Breast epithelium (tissue), 3 donors: Measurements from ENCODE around the gene MAGEB6B.

ENCODE experiments used
- CTCF ChIP-seq, 3 donors: fragments of 450-650 bp; IDR thresholded peaks; one replicate each; pipeline ENCODE4 v1.5.1; 2016 to 2017; ENCODE audit warnings: antibody characterized with exemption in 3 of 3, mild to moderate bottlenecking in 3 of 3, moderate library complexity in 3 of 3
- POLR2A ChIP-seq: fragments of 450-650 bp; IDR thresholded peaks from one replicate; pipeline ENCODE4 v1.6.1; 2016; ENCODE audit warnings: antibody characterized with exemption, mild to moderate bottlenecking, moderate library complexity

GRCh38 chrX:26146024-26146423, 14.4 kb upstream of the MAGEB6B start:
- TF ChIP-seq CTCF (IDR thresholded peaks at IDR 0.05) (no peak), POLR2A (no peak)
